Parathyroid adenoma (tissue), 2 donors: Measurements from ENCODE around the gene ZNF506.
"Not testable (repeated sequence)": the region's sequence is repeated elsewhere in the genome, so short reads cannot be mapped to it uniquely, and the experiment has no call there.

ENCODE experiments used
- H2AFZ ChIP-seq: fragments of 300-600 bp; sonication (generic); one replicate; pipeline ENCODE4 v1.7.0; 2017; ENCODE audit warnings: antibody characterized with exemption, mild to moderate bottlenecking
- H3K27ac ChIP-seq: fragments of 300-600 bp; sonication (generic); one replicate; pipeline ENCODE4 v1.7.0; 2017
- H3K27me3 ChIP-seq: fragments of 300-600 bp; sonication (generic); one replicate; pipeline ENCODE4 v1.7.0; 2017; ENCODE audit warnings: low read length; ENCODE audit not compliant: control insufficient read depth, insufficient read depth
- H3K36me3 ChIP-seq: fragments of 300-600 bp; sonication (generic); one replicate; pipeline ENCODE4 v1.7.0; 2017; ENCODE audit warnings: low read length; ENCODE audit not compliant: control insufficient read depth, insufficient read depth
- H3K4me1 ChIP-seq: fragments of 300-600 bp; sonication (generic); one replicate; pipeline ENCODE4 v1.7.0; 2017; ENCODE audit warnings: control low read depth
- H3K4me2 ChIP-seq: fragments of 300-600 bp; sonication (generic); one replicate; pipeline ENCODE4 v1.7.0; 2017; ENCODE audit warnings: low read length
- H3K4me3 ChIP-seq: fragments of 300-600 bp; sonication (generic); one replicate; pipeline ENCODE4 v1.7.0; 2017; ENCODE audit warnings: low read depth, low read length
- H3K79me2 ChIP-seq: fragments of 300-600 bp; sonication (generic); one replicate; pipeline ENCODE4 v1.7.0; 2017; ENCODE audit warnings: control low read depth
- H3K9ac ChIP-seq: fragments of 300-600 bp; sonication (generic); one replicate; pipeline ENCODE4 v1.7.0; 2017; ENCODE audit warnings: mild to moderate bottlenecking
- H3K9me3 ChIP-seq: fragments of 300-600 bp; sonication (generic); one replicate; pipeline ENCODE4 v1.7.0; 2017; ENCODE audit warnings: low read length; ENCODE audit not compliant: control insufficient read depth
- TF ChIP-seq, protein P1 (sequence below): fragments of 300-600 bp; sonication (generic); IDR thresholded peaks from one replicate; pipeline ENCODE4 v1.7.0; 2017; ENCODE audit warnings: antibody characterized with exemption, mild to moderate bottlenecking
- donor health status: primary hyperparathyroidism.

ZNF506 gene

DNA sequence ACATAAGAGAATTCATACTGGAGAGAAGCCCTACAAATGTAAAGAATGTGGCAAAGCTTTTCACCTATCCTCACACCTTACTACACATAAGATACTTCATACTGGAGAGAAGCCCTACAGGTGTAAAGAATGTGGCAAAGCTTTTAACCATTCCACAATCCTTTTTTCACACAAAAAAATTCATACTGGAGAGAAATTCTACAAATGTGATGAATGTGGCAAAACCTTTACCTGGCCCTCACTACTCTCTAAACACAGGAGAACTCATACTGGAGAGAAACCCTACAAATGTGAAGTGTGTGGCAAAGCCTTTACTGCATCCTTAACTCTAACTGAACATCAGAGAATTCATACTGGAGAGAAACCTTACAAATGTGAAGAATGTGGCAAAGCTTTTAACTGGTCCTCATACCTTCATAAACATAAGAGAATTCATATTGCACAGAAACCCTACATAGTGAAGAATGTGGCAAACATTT is 14.0 kb upstream of the ZNF506 start:
- Histone ChIP-seq H3K27ac (no peak overlapping the region), H3K36me3 (no peaks in the 10 kb centered on the region), H3K9ac (no peak overlapping the region), H3K4me3 (no peak overlapping the region), H3K9me3 (no peaks in the 10 kb centered on the region), H3K4me2 (no peak overlapping the region), H3K4me1 (no peaks in the 10 kb centered on the region), H3K79me2 (no peaks in the 10 kb centered on the region), H3K27me3 (no peaks in the 10 kb centered on the region), H2AFZ (no peak overlapping the region)
- TF ChIP-seq, protein P1, sequence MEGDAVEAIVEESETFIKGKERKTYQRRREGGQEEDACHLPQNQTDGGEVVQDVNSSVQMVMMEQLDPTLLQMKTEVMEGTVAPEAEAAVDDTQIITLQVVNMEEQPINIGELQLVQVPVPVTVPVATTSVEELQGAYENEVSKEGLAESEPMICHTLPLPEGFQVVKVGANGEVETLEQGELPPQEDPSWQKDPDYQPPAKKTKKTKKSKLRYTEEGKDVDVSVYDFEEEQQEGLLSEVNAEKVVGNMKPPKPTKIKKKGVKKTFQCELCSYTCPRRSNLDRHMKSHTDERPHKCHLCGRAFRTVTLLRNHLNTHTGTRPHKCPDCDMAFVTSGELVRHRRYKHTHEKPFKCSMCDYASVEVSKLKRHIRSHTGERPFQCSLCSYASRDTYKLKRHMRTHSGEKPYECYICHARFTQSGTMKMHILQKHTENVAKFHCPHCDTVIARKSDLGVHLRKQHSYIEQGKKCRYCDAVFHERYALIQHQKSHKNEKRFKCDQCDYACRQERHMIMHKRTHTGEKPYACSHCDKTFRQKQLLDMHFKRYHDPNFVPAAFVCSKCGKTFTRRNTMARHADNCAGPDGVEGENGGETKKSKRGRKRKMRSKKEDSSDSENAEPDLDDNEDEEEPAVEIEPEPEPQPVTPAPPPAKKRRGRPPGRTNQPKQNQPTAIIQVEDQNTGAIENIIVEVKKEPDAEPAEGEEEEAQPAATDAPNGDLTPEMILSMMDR: no peak

DNA sequence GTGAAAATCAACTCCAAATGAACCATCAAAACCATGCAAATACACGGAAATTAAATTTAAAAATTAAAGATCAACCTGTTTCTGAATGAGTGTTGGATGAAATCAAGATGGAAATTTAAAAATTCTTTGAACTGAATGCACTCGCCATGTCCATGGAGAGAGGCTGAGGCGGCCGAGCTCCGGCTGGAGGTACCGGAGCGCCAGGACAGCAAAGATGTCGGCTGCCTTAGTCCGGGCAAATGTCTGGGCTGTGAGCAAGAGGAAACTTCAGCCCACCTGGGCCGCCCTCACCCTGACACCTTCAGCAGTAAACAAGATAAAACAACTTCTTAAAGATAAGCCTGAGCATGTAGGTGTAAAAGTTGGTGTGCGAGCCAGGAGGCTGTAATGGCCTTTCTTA is 5.3 kb upstream of the ZNF506 start:
- Histone ChIP-seq H3K79me2 (no peaks in the 10 kb centered on the region), H3K9me3 (no peaks in the 10 kb centered on the region), H3K4me2 (no peak overlapping the region), H3K27ac (no peak overlapping the region), H3K4me3 (no peak overlapping the region), H3K4me1 (no peaks in the 10 kb centered on the region), H3K27me3 (no peaks in the 10 kb centered on the region), H3K36me3 (no peaks in the 10 kb centered on the region), H3K9ac (no peak overlapping the region), H2AFZ (no peak overlapping the region)
- TF ChIP-seq, protein P1: no peak

DNA sequence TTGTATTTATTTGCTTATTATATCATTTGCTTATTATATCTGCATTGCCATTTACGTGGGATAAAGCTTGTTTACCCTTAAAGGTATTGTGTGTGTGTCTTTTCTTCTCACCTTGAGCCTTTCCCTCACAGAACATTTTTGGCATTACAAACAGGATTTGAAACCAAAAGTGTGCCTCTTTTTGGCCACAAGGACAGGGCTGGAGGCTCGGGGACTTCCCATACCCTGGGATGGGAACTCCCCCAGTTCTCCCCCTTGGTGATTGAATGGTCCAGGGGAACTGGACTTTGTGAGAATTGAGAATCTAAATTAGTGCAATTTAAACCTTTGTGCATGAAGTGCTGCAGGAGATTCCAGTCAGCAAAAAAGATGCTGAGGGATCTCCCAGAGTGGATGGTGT is 2.4 kb upstream of the ZNF506 start:
- H3K4me3 ChIP-seq: no peak overlapping the region
- H3K27ac ChIP-seq: no peak overlapping the region
- H2AFZ ChIP-seq: no peak overlapping the region
- peaks cover 12% of the 10 kb centered on the region for H3K79me2 ChIP-seq
- no peak overlapping the region for H3K4me2 ChIP-seq
- TF ChIP-seq, protein P1: no peak
- no peaks in the 10 kb centered on the region for H3K4me1 ChIP-seq
- H3K9me3 ChIP-seq: no peaks in the 10 kb centered on the region
- H3K9ac ChIP-seq: no peak overlapping the region
- no peaks in the 10 kb centered on the region for H3K27me3 ChIP-seq
- no peaks in the 10 kb centered on the region for H3K36me3 ChIP-seq

DNA sequence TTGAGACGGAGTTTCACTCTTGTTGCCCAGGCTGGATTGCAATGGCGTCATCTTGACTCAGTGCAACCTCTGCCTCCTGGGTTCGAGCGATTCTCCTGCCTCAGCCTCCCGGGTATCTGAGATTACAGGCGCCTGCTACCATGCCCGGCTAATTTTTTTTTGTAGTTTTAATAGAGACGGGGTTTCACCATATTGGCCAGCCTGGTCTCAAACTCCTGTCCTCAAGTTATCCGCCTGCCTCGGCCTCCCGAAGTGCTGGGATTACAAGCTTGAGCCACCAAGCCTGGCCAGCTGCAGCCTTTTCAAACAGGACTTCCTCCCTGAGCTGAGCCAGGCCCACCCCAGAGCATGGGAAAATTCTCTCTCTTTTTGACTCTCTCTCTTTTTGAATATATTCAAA is 426 bp upstream of the ZNF506 start:
- peak overlapping the region; percentile 82 for H2AFZ ChIP-seq
- H3K4me3 ChIP-seq: peak overlapping the region; percentile 100
- H3K9ac ChIP-seq, H3K36me3 ChIP-seq, H3K9me3 ChIP-seq, H3K27me3 ChIP-seq, H3K4me1 ChIP-seq: not testable (repeated sequence)
- H3K4me2 ChIP-seq: peak overlapping the region; percentile 74
- H3K79me2 ChIP-seq: peaks cover 12% of the 10 kb centered on the region
- peak overlapping the region; percentile 91 for H3K27ac ChIP-seq

DNA sequence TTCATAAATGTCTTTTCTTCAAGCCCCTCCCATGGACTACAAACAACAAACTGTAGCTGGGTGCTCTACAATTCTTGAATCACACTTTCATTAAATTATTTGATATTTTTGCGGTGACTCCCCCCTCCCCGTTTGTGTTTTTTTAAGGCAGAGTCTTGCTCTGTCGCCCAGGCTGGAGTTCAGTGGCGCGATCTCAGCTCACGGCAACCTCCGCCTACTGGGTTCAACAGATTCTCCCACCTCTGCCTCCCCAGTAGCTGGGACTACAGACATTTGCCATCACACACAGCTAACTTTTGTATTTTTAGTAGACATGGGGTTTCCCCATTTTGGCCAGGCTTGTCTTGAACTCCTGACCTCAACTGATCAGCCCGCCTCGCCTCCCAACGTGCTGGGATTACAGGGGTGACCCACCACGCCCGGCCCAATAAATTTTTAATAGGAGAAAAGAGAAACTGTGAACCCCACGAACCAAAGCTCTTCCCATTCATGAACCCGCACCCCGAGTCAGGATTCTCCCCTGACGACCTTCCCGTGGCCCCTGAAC is 703 bp downstream of the ZNF506 start:
- Histone ChIP-seq H3K4me2 (peak overlapping the region; percentile 89), H3K9ac (peak overlapping the region; percentile 75), H2AFZ (peak overlapping the region; percentile 77), H3K9me3 (no peaks in the 10 kb centered on the region), H3K4me1 (no peaks in the 10 kb centered on the region), H3K36me3 (no peaks in the 10 kb centered on the region), H3K27ac (peak overlapping the region; percentile 91), H3K27me3 (no peaks in the 10 kb centered on the region), H3K4me3 (peak overlapping the region; percentile 100), H3K79me2 (peaks cover 12% of the 10 kb centered on the region)
- TF ChIP-seq, protein P1: no peak
